Endothelial cell (in vitro differentiated cells): ENCODE measurements around the gene DNAJC15. TPM values are rescaled to one million over a fixed set of nuclear protein-coding genes. Genes with fewer than 3 reads are reported as not detected.

Experiments
- DNase-seq: peaks from one replicate; pipeline ENCODE4 v3.0.0; 2021; ENCODE audit warnings: low spot score
- H3K27ac Mint-ChIP-seq: one replicate; pipeline ENCODE4 v1.8.0; 2021; ENCODE audit warnings: mixed read lengths, inconsistent platforms; ENCODE audit not compliant: unreplicated experiment
- H3K27me3 Mint-ChIP-seq: one replicate; pipeline ENCODE4 v1.8.0; 2021; ENCODE audit warnings: mild to moderate bottlenecking, moderate library complexity, mixed read lengths, inconsistent platforms; ENCODE audit not compliant: unreplicated experiment
- H3K36me3 Mint-ChIP-seq: one replicate; pipeline ENCODE4 v1.8.0; 2021; ENCODE audit warnings: mild to moderate bottlenecking, low read depth, mixed read lengths, inconsistent platforms; ENCODE audit not compliant: unreplicated experiment
- H3K4me1 Mint-ChIP-seq: one replicate; pipeline ENCODE4 v1.8.0; 2021; ENCODE audit warnings: mild to moderate bottlenecking, mixed read lengths, inconsistent platforms; ENCODE audit not compliant: unreplicated experiment
- H3K4me3 Mint-ChIP-seq: one replicate; pipeline ENCODE4 v1.8.0; 2021; ENCODE audit warnings: mild to moderate bottlenecking, mixed read lengths, inconsistent platforms; ENCODE audit not compliant: unreplicated experiment
- H3K9me3 Mint-ChIP-seq: one replicate; pipeline ENCODE4 v1.8.0; 2021; ENCODE audit warnings: mixed read lengths, inconsistent platforms; ENCODE audit not compliant: unreplicated experiment
- total RNA-seq: library from RNA; stranded (reverse); fragmentation: NEBNext Ultra II Directional; extraction: Animal tissue kit (Norgen Biotek cat#: 25700); gene quantifications from one replicate; pipeline ENCODE4 v1.2.1, GENCODE V29; 2021; ENCODE audit not compliant: unreplicated experiment
- TF ChIP-seq, protein P1 (sequence below): fragments of 200-600 bp; sonication (generic); IDR thresholded peaks from one replicate; pipeline ENCODE4 v1.5.0; 2021; ENCODE audit warnings: antibody characterized with exemption; ENCODE audit not compliant: unreplicated experiment

Gene DNAJC15
- total RNA-seq, 1 donor from 2014 or later, result 13.9 TPM

DNA sequence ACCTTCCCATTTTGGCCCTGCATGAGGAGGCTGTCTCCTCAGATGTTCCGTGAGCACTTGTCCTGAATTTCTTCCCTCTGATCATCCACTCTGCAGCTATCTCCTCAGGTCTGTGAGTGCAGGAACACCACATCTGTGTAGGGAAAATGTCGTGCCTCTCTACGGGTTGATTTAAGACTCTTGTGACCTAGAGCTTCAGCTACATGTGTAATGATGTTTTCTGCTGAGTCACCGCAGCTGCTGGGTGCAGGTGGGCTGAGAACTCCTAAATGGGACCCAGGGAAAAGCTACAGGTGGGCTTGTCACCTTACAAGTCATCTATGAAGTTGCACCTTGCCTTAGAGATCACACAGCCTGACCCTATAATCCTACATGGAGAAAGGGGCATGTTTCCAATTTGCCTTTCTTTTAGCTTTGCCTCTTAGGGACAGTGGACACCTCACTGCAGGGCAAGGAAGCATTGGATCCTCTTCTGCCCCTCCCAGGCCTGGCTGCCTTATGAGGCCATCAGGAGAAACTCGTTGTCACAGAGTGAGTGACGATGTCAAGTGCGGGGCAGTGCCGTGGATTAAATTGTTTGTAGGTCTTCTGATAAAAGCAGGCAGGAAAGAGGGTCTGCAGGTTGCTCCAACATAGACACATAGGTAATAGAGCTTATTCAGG, 122.3 kb downstream of the DNAJC15 start:
- TF ChIP-seq, protein P1, sequence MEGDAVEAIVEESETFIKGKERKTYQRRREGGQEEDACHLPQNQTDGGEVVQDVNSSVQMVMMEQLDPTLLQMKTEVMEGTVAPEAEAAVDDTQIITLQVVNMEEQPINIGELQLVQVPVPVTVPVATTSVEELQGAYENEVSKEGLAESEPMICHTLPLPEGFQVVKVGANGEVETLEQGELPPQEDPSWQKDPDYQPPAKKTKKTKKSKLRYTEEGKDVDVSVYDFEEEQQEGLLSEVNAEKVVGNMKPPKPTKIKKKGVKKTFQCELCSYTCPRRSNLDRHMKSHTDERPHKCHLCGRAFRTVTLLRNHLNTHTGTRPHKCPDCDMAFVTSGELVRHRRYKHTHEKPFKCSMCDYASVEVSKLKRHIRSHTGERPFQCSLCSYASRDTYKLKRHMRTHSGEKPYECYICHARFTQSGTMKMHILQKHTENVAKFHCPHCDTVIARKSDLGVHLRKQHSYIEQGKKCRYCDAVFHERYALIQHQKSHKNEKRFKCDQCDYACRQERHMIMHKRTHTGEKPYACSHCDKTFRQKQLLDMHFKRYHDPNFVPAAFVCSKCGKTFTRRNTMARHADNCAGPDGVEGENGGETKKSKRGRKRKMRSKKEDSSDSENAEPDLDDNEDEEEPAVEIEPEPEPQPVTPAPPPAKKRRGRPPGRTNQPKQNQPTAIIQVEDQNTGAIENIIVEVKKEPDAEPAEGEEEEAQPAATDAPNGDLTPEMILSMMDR, result no peak

DNA sequence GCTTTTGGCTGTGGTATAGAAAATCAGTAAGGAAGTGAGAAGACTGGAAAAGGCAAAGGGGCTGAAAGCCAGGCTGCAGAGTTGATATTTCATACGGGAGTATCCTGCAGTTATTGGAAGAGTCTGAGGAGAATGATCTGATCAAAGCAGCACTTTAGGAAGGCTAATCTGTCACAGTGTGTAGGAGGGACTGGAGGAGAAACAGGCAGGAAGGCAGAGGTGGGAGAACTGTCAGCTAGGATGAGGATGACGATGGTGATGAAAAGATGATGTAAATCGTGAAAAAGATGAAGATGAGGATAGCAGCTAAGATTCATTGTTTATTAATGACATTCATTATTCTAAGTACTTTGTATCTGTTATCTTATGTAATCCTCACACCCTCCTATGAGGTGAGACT, 123.0 kb downstream of the DNAJC15 start:
- no peak overlapping the region for H3K4me3 Mint-ChIP-seq
- H3K27me3 Mint-ChIP-seq, result peaks cover 2% of the 10 kb centered on the region
- TF ChIP-seq, protein P1, result no peak
- no peak overlapping the region for H3K27ac Mint-ChIP-seq
- no peaks in the 10 kb centered on the region for H3K9me3 Mint-ChIP-seq
- no peaks in the 10 kb centered on the region for H3K36me3 Mint-ChIP-seq
- no peak for DNase-seq
- no peaks in the 10 kb centered on the region for H3K4me1 Mint-ChIP-seq

More for the DNA sequence above, 122.3 kb downstream of the DNAJC15 start:
- no peak overlapping the region for H3K27ac Mint-ChIP-seq
- H3K4me1 Mint-ChIP-seq, result no peaks in the 10 kb centered on the region
- H3K27me3 Mint-ChIP-seq, result peaks cover 2% of the 10 kb centered on the region
- H3K9me3 Mint-ChIP-seq, result no peaks in the 10 kb centered on the region
- no peak for DNase-seq
- H3K36me3 Mint-ChIP-seq, result no peaks in the 10 kb centered on the region
- H3K4me3 Mint-ChIP-seq, result no peak overlapping the region

DNA sequence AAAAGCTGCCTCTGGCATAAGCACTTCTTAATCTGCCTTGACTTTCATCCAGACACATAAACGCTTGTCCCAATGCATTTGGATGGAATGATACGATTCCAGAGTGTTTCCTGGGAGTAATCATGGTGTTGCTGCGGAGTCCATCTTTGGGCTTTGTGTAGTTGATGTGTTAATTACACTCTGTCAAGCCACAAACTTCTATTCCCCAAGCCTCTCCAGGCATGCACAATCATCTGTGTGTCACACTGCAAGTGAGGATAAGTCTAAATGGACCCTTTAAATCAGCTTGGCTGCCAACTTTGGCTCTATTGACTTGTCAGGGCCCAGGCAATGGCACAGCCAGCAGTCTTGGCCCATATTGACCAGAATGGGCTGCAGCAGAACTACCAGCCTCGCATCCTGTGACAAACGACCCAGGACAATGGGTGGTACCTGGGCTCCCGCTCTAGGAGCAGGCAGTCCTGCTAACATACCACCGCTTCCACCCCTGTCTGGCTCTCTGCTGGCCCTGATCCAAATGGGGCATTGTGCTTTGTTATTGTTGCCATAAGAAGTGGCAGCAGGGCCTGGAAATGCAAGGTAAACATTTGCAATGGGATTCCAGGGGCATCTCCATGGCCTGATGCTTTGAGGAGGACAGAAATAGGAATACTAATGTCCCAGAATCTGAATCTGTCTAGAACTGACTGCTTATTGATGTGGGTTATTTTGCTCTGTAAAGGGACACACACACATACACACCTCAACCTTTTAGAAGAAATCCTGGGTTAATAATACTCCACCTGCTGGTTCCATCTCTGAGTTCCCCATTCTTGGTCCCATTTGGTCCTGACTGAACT, 127.2 kb downstream of the DNAJC15 start:
- no peak overlapping the region for H3K4me3 Mint-ChIP-seq
- no peaks in the 10 kb centered on the region for H3K4me1 Mint-ChIP-seq

DNA sequence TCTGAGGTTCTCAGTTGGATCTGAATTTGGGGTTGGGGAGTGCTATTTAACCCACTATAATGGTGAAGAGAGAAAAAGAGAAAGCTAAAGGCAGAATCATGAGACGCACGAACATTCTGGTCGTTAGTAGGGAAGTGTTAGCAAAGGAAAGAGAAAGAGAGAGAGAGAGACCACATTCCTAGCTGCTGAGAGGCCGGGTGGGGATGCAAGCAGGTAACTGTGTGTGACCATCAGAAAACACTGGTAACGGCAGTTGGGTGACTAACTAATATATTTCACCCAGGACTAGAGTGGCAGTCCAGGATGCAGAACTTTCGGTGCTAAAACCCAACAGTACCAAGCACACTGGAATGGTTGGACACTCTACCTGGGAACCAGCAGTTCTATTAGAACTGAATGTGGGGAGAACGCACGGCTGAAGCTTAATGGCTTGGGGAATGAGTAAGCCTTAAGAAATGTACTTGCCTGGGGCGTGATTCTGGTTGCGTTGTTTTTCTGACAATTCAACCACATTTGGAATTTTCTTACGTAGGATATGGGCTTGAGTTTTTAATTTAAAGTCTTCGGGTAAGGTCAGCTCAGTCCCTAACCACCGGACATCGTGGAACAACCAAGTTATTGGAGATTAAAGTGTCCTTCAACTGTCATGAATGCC, 130.2 kb downstream of the DNAJC15 start:
- Mint-ChIP-seq H3K27ac (no peak overlapping the region), H3K9me3 (no peaks in the 10 kb centered on the region), H3K27me3 (peaks cover 2% of the 10 kb centered on the region), H3K4me1 (no peaks in the 10 kb centered on the region), H3K4me3 (no peak overlapping the region), H3K36me3 (no peaks in the 10 kb centered on the region)
- TF ChIP-seq, protein P1, result no peak
- DNase-seq, result no peak

More for the DNA sequence above, 127.2 kb downstream of the DNAJC15 start:
- no peaks in the 10 kb centered on the region for H3K9me3 Mint-ChIP-seq
- TF ChIP-seq, protein P1, result no peak
- H3K36me3 Mint-ChIP-seq, result no peaks in the 10 kb centered on the region
- no peak for DNase-seq
- H3K27ac Mint-ChIP-seq, result no peak overlapping the region
- H3K27me3 Mint-ChIP-seq, result peaks cover 3% of the 10 kb centered on the region
